ENCODE measurements around the gene TMEM18. TPM values are rescaled to one million over a fixed set of nuclear protein-coding genes. Genes with fewer than 3 reads are reported as not detected.

The TMEM18 gene
- total RNA-seq, 1 experiment from 2014 or later: 49.6 TPM

GRCh38 chr2:671787-672605 is 5.2 kb downstream of the TMEM18 start:
- intact Hi-C loops (cut with micrococcal nuclease; ENCODE audit: unreplicated experiment) (no loop called here), in situ Hi-C loops (cut with HindIII; ENCODE audit: low pct_unique_long_range_greater_than_20kb, low sequenced_read_pairs) (no loop called here)
- Histone ChIP-seq H3K4me1 (ENCODE audit: control insufficient read depth, insufficient read depth, low read length) (peaks cover 17% of the 10 kb centered on the region), H3K27me3 (ENCODE audit: control insufficient read depth, insufficient read depth, low read length) (no peaks in the 10 kb centered on the region), H3K27ac (ENCODE audit: low read length) (no peak overlapping the region), H3K4me3 (ENCODE audit: low read depth in 2 of 2, low read length in 2 of 2) (no peak overlapping the region), H3K9me3 (ENCODE audit: control insufficient read depth, insufficient read depth, low read depth, low read length) (peaks cover 10% of the 10 kb centered on the region; the same call in 1 of the 2 replicates), H3K36me3 (ENCODE audit: control insufficient read depth, insufficient read depth, low read length) (peaks cover 15% of the 10 kb centered on the region)
- no peak for DNase-seq (ENCODE audit: low read depth, low spot score)
- ChIA-PET POLR2A (no interaction called here), CTCF (no interaction called here)
- TF ChIP-seq CTCF (IDR thresholded peaks at IDR 0.05) (no peak), TCF7L2 (IDR thresholded peaks at IDR 0.05; ENCODE audit: low read depth, low read length) (no peak), SIN3A (IDR thresholded peaks at IDR 0.05; ENCODE audit: borderline replicate concordance, insufficient read depth, low read depth, low read length) (no peak)
- no TSS peak for BruUV-seq (replicated peaks)
- ATAC-seq: no peak

GRCh38 chr2:671072-671471 is 6.1 kb downstream of the TMEM18 start:
- Histone ChIP-seq H3K27me3 (ENCODE audit: control insufficient read depth, insufficient read depth, low read length) (no peaks in the 10 kb centered on the region), H3K4me3 (ENCODE audit: low read depth in 2 of 2, low read length in 2 of 2) (no peak overlapping the region), H3K4me1 (ENCODE audit: control insufficient read depth, insufficient read depth, low read length) (peaks cover 17% of the 10 kb centered on the region), H3K36me3 (ENCODE audit: control insufficient read depth, insufficient read depth, low read length) (peaks cover 15% of the 10 kb centered on the region), H3K27ac (ENCODE audit: low read length) (no peak overlapping the region), H3K9me3 (ENCODE audit: control insufficient read depth, insufficient read depth, low read depth, low read length) (peaks cover 18% of the 10 kb centered on the region; the same call in 1 of the 2 replicates)
- DNase-seq (ENCODE audit: low read depth, low spot score) (no peak), ATAC-seq (no peak)
- ChIA-PET CTCF (no interaction called here), POLR2A (no interaction called here)
- no TSS peak for BruUV-seq (replicated peaks)
- intact Hi-C loops (cut with micrococcal nuclease; ENCODE audit: unreplicated experiment): no loop called here
- in situ Hi-C loops (cut with HindIII; ENCODE audit: low pct_unique_long_range_greater_than_20kb, low sequenced_read_pairs): no loop called here
- TF ChIP-seq REST (IDR thresholded peaks at IDR 0.05; ENCODE audit: insufficient read depth in 1 of 2, low read depth in 2 of 2, low read length in 1 of 2) (no peak), CTCF (IDR thresholded peaks at IDR 0.05) (no peak), TCF7L2 (IDR thresholded peaks at IDR 0.05; ENCODE audit: low read depth, low read length) (no peak), SIN3A (IDR thresholded peaks at IDR 0.05; ENCODE audit: borderline replicate concordance, insufficient read depth, low read depth, low read length) (no peak), POLR2AphosphoS5 (IDR thresholded peaks at IDR 0.05; ENCODE audit: low read depth, low read length) (no peak)
